CD14-positive monocyte (primary cell): Measurements from ENCODE around the gene GRIP1. TPM values are rescaled to one million over a fixed set of nuclear protein-coding genes. Genes with fewer than 3 reads are reported as not detected.

Experiments
- DNase-seq, 3 donors: peaks; one replicate each; pipeline ENCODE4 v3.0.0-alpha.2; 2011 to 2022
- H2AFZ ChIP-seq: 2 replicates; pipeline ENCODE4 v1.6.0; 2012; ENCODE audit warnings: mild to moderate bottlenecking, low read depth, low read length, inconsistent platforms; ENCODE audit not compliant: insufficient read depth, poor library complexity, severe bottlenecking
- H3K27ac ChIP-seq, 2 donors: 1 replicate in 1 of 2; 2 replicates in 1 of 2; pipeline ENCODE4 v1.5.1; 2012 to 2013; ENCODE audit warnings: low read length in 2 of 2, control low read depth in 1 of 2, inconsistent platforms in 1 of 2, low read depth in 1 of 2, mild to moderate bottlenecking in 1 of 2
- H3K27me3 ChIP-seq, 2 donors: one replicate each; pipeline versions ENCODE4 v1.6.0 to v1.6.1; 2011 to 2013; ENCODE audit warnings: low read length in 2 of 2; ENCODE audit not compliant: control insufficient read depth in 2 of 2, insufficient read depth in 2 of 2
- H3K36me3 ChIP-seq, 2 donors: replicated peaks in 1 of 2; 1 replicate in 1 of 2; 2 replicates in 1 of 2; pipeline versions ENCODE4 v1.5.1 to v1.6.1; 2012 to 2013; ENCODE audit warnings: low read length in 2 of 2, control low read depth in 1 of 2, inconsistent platforms in 1 of 2, mild to moderate bottlenecking in 1 of 2; ENCODE audit not compliant: insufficient read depth in 2 of 2, control insufficient read depth in 1 of 2
- H3K4me1 ChIP-seq, 2 donors: 1 replicate in 1 of 2; 2 replicates in 1 of 2; pipeline versions ENCODE4 v1.5.1 to v1.6.1; 2012 to 2013; ENCODE audit warnings: low read length in 2 of 2, control low read depth in 1 of 2, inconsistent platforms in 1 of 2, mild to moderate bottlenecking in 1 of 2, moderate library complexity in 1 of 2; ENCODE audit not compliant: insufficient read depth in 2 of 2, control insufficient read depth in 1 of 2
- H3K4me2 ChIP-seq: replicated peaks from 2 replicates; pipeline ENCODE3; 2012; ENCODE audit warnings: low read length, moderate library complexity, mild to moderate bottlenecking; ENCODE audit not compliant: poor library complexity, severe bottlenecking; ENCODE audit errors: extremely low read depth
- H3K4me3 ChIP-seq, 3 experiments: fragments of 200-600 bp in 1 of 3; sonication (generic) in 1 of 3; replicated peaks in 1 of 3; 1 replicate in 2 of 3; 2 replicates in 1 of 3; pipeline ENCODE4 v1.5.1; 2011 to 2013; ENCODE audit warnings: low read length in 3 of 3, mild to moderate bottlenecking in 3 of 3, control low read depth in 2 of 3, low read depth in 2 of 3, inconsistent platforms in 1 of 3, moderate library complexity in 1 of 3
- H3K79me2 ChIP-seq: 2 replicates; pipeline ENCODE4 v1.6.0; 2012; ENCODE audit warnings: mild to moderate bottlenecking, control low read depth, inconsistent platforms, low read length, moderate library complexity; ENCODE audit not compliant: insufficient read depth
- H3K9ac ChIP-seq: 2 replicates; pipeline ENCODE4 v1.6.0; 2017; ENCODE audit warnings: low read length, mild to moderate bottlenecking; ENCODE audit not compliant: insufficient read depth, poor library complexity, severe bottlenecking
- H3K9me3 ChIP-seq, 2 donors: replicated peaks in 1 of 2; 1 replicate in 1 of 2; 2 replicates in 1 of 2; pipeline versions ENCODE4 v1.5.1 to v1.6.1; 2012 to 2013; ENCODE audit warnings: low read length in 2 of 2, control low read depth in 1 of 2; ENCODE audit not compliant: control insufficient read depth in 1 of 2, insufficient read depth in 1 of 2
- H4K20me1 ChIP-seq: 2 replicates; pipeline ENCODE4 v1.6.0; 2012; ENCODE audit warnings: mild to moderate bottlenecking, low read length, control low read depth, moderate library complexity; ENCODE audit not compliant: insufficient read depth
- H3K27ac Mint-ChIP-seq, 7 donors: one replicate each; pipeline ENCODE4 v1.8.0; 2020; ENCODE audit warnings: mild to moderate bottlenecking in 7 of 7, mixed read lengths in 7 of 7, moderate library complexity in 6 of 7, inconsistent platforms in 2 of 7
- H3K27me3 Mint-ChIP-seq, 3 donors: one replicate each; pipeline ENCODE4 v1.8.0; 2021 to 2022; ENCODE audit warnings: low read depth in 3 of 3, mild to moderate bottlenecking in 3 of 3, mixed read lengths in 3 of 3, moderate library complexity in 3 of 3, inconsistent platforms in 1 of 3
- H3K36me3 Mint-ChIP-seq, 2 donors: one replicate each; pipeline ENCODE4 v1.8.0; 2020; ENCODE audit warnings: mixed read lengths in 2 of 2, inconsistent platforms in 1 of 2, mild to moderate bottlenecking in 1 of 2
- H3K4me1 Mint-ChIP-seq: one replicate; pipeline ENCODE4 v1.8.0; 2020; ENCODE audit warnings: mild to moderate bottlenecking, mixed read lengths
- H3K4me3 Mint-ChIP-seq, 2 donors: one replicate each; pipeline ENCODE4 v1.8.0; 2020; ENCODE audit warnings: mild to moderate bottlenecking in 2 of 2, mixed read lengths in 2 of 2, moderate library complexity in 1 of 2
- H3K9me3 Mint-ChIP-seq, 7 donors: one replicate each; pipeline ENCODE4 v1.8.0; 2020 to 2022; ENCODE audit warnings: mixed read lengths in 7 of 7, mild to moderate bottlenecking in 6 of 7, moderate library complexity in 6 of 7, inconsistent platforms in 2 of 7
- whole genome bisulfite sequencing: methylation state at CpG from one replicate; pipeline ENCODE4 v1.1.5; 2013; ENCODE audit warnings: missing lambda C conversion rate; ENCODE audit not compliant: insufficient coverage; 5-methylcytosine and 5-hydroxymethylcytosine counted together
- intact Hi-C, 2 donors: fragments of 100-400 bp; cut with micrococcal nuclease; formaldehyde crosslinking; loops; one replicate each; pipeline versions ENCODE4 v1.15.0 to v1.15.1; 2023
- polyA plus RNA-seq, 3 donors: library from polyadenylated mRNA; depleted of rRNA in 1 of 3; unstranded in 2 of 3; stranded (reverse) in 1 of 3; fragments of 300-500 nt in 2 of 3; fragments of >200 nt in 1 of 3; fragmentation: Illumina TruSeq in 2 of 3; gene quantifications; 1 replicate in 2 of 3; 2 replicates in 1 of 3; pipeline ENCODE4 v1.2.3, GENCODE V29; 2012 to 2021
- TF ChIP-seq, protein P1 (sequence below): fragments of 200-600 bp; IDR thresholded peaks from one replicate; pipeline ENCODE4 v1.8.0; 2022; ENCODE audit warnings: antibody characterized with exemption, mild to moderate bottlenecking

The GRIP1 gene
- polyA plus RNA-seq, 3 donors: 0.21 TPM; not detected in 2

DNA sequence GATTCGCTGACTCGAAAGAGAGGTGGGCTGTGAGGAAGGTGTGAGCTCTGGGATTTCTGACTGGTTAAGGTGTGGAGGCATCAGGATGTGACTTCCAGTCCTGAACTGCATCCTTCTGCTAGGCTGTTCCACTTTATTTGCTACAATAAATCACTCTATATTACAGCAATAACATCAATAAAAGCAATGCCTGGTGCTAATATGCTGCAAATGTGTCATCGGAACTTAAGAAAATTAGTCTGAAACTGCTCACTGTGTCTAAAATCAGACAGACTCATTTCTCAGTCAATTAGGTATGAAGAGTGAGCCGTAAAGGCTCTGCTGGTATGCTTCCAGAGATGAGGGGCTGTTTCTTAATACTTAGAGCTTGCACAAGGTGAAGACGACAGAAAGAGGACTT, 250.0 kb downstream of the GRIP1 start:
- TF ChIP-seq, protein P1, sequence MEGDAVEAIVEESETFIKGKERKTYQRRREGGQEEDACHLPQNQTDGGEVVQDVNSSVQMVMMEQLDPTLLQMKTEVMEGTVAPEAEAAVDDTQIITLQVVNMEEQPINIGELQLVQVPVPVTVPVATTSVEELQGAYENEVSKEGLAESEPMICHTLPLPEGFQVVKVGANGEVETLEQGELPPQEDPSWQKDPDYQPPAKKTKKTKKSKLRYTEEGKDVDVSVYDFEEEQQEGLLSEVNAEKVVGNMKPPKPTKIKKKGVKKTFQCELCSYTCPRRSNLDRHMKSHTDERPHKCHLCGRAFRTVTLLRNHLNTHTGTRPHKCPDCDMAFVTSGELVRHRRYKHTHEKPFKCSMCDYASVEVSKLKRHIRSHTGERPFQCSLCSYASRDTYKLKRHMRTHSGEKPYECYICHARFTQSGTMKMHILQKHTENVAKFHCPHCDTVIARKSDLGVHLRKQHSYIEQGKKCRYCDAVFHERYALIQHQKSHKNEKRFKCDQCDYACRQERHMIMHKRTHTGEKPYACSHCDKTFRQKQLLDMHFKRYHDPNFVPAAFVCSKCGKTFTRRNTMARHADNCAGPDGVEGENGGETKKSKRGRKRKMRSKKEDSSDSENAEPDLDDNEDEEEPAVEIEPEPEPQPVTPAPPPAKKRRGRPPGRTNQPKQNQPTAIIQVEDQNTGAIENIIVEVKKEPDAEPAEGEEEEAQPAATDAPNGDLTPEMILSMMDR: no peak
- no peak overlapping the region for H3K27ac Mint-ChIP-seq
- no peaks in the 10 kb centered on the region for H3K79me2 ChIP-seq

DNA sequence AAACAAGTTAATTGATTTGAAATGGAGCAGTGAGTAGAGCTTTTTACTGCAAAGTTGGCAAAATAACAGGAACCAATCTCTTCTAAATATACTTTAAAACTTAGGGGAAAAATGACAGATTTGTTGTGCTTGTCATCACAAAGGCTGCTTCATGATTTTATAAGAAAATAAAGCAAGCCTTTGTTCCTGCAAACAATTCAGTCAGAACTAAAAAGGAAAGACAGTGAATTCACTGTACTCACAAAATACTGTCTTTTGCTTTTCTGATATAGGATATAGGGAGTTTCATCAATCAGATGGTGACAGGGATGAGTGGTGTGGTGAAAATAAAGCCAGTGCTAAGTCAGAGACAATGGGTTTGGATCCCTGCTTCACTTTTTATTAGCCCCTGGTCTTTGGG, 250.6 kb downstream of the GRIP1 start:
- H3K9me3 ChIP-seq: peaks cover 0 to 7% of the 10 kb centered on the region in 2 donors
- Mint-ChIP-seq H3K27me3 (peaks cover 0 to 3% (median 2%) of the 10 kb centered on the region in 3 donors), H3K9me3 (peaks cover 3 to 13% (median 9%) of the 10 kb centered on the region in 7 donors), H3K4me1 (no peaks in the 10 kb centered on the region), H3K36me3 (no peaks in the 10 kb centered on the region), H3K4me3 (no peak overlapping the region), H3K27ac (no peak overlapping the region)
- no peak overlapping the region for H3K9ac ChIP-seq
- H3K27ac ChIP-seq: no peak overlapping the region
- TF ChIP-seq, protein P1: no peak
- H3K4me2 ChIP-seq: no peak overlapping the region
- no peaks in the 10 kb centered on the region for H3K4me1 ChIP-seq
- no peaks in the 10 kb centered on the region for H4K20me1 ChIP-seq
- no peaks in the 10 kb centered on the region for H3K79me2 ChIP-seq
- no peaks in the 10 kb centered on the region for H3K27me3 ChIP-seq
- intact Hi-C loops: no loop called here
- H3K36me3 ChIP-seq: no peaks in the 10 kb centered on the region
- H2AFZ ChIP-seq: no peak overlapping the region
- no peak for DNase-seq
- H3K4me3 ChIP-seq: no peak overlapping the region

More for the DNA sequence above, 250.0 kb downstream of the GRIP1 start:
- H3K4me3 ChIP-seq: no peak overlapping the region
- WGBS: 94% methylated on average over 3 of the region's 5 CpGs
- H3K4me2 ChIP-seq: no peak overlapping the region
- no peak overlapping the region for H3K4me3 Mint-ChIP-seq
- H3K9me3 Mint-ChIP-seq: peaks cover 3 to 12% (median 9%) of the 10 kb centered on the region in 7 donors
- H3K27me3 Mint-ChIP-seq: peaks cover 0 to 3% (median 2%) of the 10 kb centered on the region in 3 donors
- H3K36me3 ChIP-seq: no peaks in the 10 kb centered on the region
- H3K27ac ChIP-seq: no peak overlapping the region
- intact Hi-C loops: no loop called here
- no peak for DNase-seq
- no peaks in the 10 kb centered on the region for H4K20me1 ChIP-seq
- no peaks in the 10 kb centered on the region for H3K4me1 ChIP-seq
- H3K9me3 ChIP-seq: peaks cover 0 to 7% of the 10 kb centered on the region in 2 donors
- H3K9ac ChIP-seq: no peak overlapping the region
- no peaks in the 10 kb centered on the region for H3K36me3 Mint-ChIP-seq
- no peak overlapping the region for H2AFZ ChIP-seq
- H3K27me3 ChIP-seq: no peaks in the 10 kb centered on the region
- no peaks in the 10 kb centered on the region for H3K4me1 Mint-ChIP-seq
